Pancreas (tissue), 10 donors: ENCODE measurements around the gene RABEP1. TPM values are rescaled to one million over a fixed set of nuclear protein-coding genes. Genes with fewer than 3 reads are reported as not detected.
"Not testable (repeated sequence)": the region's sequence is repeated elsewhere in the genome, so short reads cannot be mapped to it uniquely, and the experiment has no call there.

Experiments
- ATAC-seq, 4 donors: fragments of 200-7000 bp; cut with Tn5 transposase; one replicate each; pipeline versions ENCODE4 v1.8.0 to v1.9.1; 2020; ENCODE audit warnings: mild to moderate bottlenecking in 4 of 4, moderate library complexity in 4 of 4
- DNase-seq, 6 donors: peaks; one replicate each; pipeline ENCODE4 v3.0.0-alpha.2; 2020
- FAIRE-seq: peaks from 2 replicates; lab custom pipeline; 2012; peaks lifted over from hg19 to GRCh38; lab: Jason Lieb, UNC
- H3K27ac ChIP-seq, 4 donors: fragments of 200-600 bp; sonication (generic); 1 replicate in 3 of 4; 2 replicates in 1 of 4; pipeline versions ENCODE4 v1.5.0 to v1.8.0; 2020
- H3K27me3 ChIP-seq, 4 donors: fragments of 200-600 bp; one replicate each; pipeline ENCODE4 v1.8.0; 2021
- H3K36me3 ChIP-seq, 3 donors: fragments of 200-600 bp; sonication (generic) in 1 of 3; one replicate each; pipeline versions ENCODE4 v1.5.0 to v1.8.0; 2020 to 2021
- H3K4me1 ChIP-seq, 3 donors: fragments of 200-600 bp; one replicate each; pipeline ENCODE4 v1.8.0; 2021
- H3K4me3 ChIP-seq, 4 donors: fragments of 200-600 bp; sonication (generic) in 2 of 4; one replicate each; pipeline versions ENCODE4 v1.5.0 to v1.8.0; 2020 to 2021
- H3K9me3 ChIP-seq, 4 donors: fragments of 200-600 bp; one replicate each; pipeline ENCODE4 v1.8.0; 2021
- CTCF ChIP-seq, 4 donors: fragments of 200-600 bp; sonication (generic) in 3 of 4; IDR thresholded peaks; one replicate each; pipeline versions ENCODE4 v1.5.0 to v1.8.0; 2021; ENCODE audit warnings: antibody characterized with exemption in 4 of 4
- WGBS, 2 donors: extraction: QIAGEN DNeasy Blood & Tissue Kit; methylation state at CpG; one replicate each; pipeline ENCODE4 v1.1.7; 2013; 5-methylcytosine and 5-hydroxymethylcytosine counted together
- intact Hi-C, 3 donors: fragments of 100-400 bp; cut with DNase I; formaldehyde crosslinking; loops; one replicate each; pipeline versions ENCODE4 v1.11.1 to v1.14.2; 2022
- polyA plus RNA-seq, 2 donors: library from polyadenylated mRNA; stranded (reverse); fragments of 200-250 nt; gene quantifications; one replicate each; pipeline ENCODE4 v1.2.3, GENCODE V29; 2013
- total RNA-seq, 6 donors: library from RNA; stranded (reverse); fragmentation: NEBNext Ultra II Directional in 4 of 6; extraction: Animal tissue kit (Norgen Biotek cat#: 25700) in 4 of 6; gene quantifications; one replicate each; pipeline versions ENCODE4 v1.2.1 to v1.2.4, GENCODE V29; 2021 to 2023
- donor health status: healthy with polysubstance abuse.
- donor health status: DM: no; HTN: no; CAD: no; lungs with moderate emphysema.
- donor health status: DM: no; HTN: no; CAD: no.
- donor health status: control.
- donor health status: control.
- donor health status: Bipolar disorder and iron deficiency.
- donor health status: DM: yes; HTN: yes; CAD: no.
- donor health status: DM: no; HTN: no; CAD: no.
- donor health status: DM: no; HTN: no; CAD: no.
- donor health status: DM: yes; HTN: yes; CAD: no.

The RABEP1 gene
- total RNA-seq: 10 to 100 TPM; 13.8 to 22.6 (median 17.1) TPM
- 10 to 100 TPM; 10.4 to 12.5 TPM for polyA plus RNA-seq

GRCh38 chr17:5281814-5282641 lies at the start of gene RABEP1:
TSS of gene RABEP1 (plus strand) at chr17:5282284. CDS start at chr17:5282487, 203 bp downstream.
- FAIRE-seq (no peak), DNase-seq (peak; percentile 89 to 99 (median 94)), ATAC-seq (peak; percentile 95 to 98 (median 97))
- peak within 1 kb of the TSS in 3 of 4 donors; percentile 71 to 77 (median 76) for H3K27ac ChIP-seq
- WGBS, 2 donors: 1% methylated on average over 63 to 98 of the region's 98 CpGs
- intact Hi-C loops: no loop called here
- TF ChIP-seq CTCF (IDR thresholded peaks at IDR 0.05): no peak
- H3K4me1 ChIP-seq: peaks cover 0 to 16% (median 8%) of the 10 kb centered on the region in 3 donors
- H3K9me3 ChIP-seq: no peaks in the 10 kb centered on the region
- H3K27me3 ChIP-seq: no peaks in the 10 kb centered on the region
- H3K36me3 ChIP-seq: no peaks in the 10 kb centered on the region
- H3K4me3 ChIP-seq: peak within 1 kb of the TSS; percentile 67 to 80 (median 77)

GRCh38 chr17:5233492-5233891 lies 48.6 kb upstream of the RABEP1 start:
- H3K4me1 ChIP-seq, intact Hi-C loops, DNase-seq, FAIRE-seq, H3K4me3 ChIP-seq, H3K9me3 ChIP-seq, ATAC-seq, H3K36me3 ChIP-seq, H3K27me3 ChIP-seq: not testable (repeated sequence)
- WGBS, 2 donors: 95 to 97% methylated on average over 7 of the region's 7 CpGs
- peak overlapping the region in 1 of 4 donors; percentile 19 for H3K27ac ChIP-seq

GRCh38 chr17:5234645-5235576 lies 47.2 kb upstream of the RABEP1 start, which contains the start of gene SCIMP:
TSS of gene SCIMP (minus strand) at chr17:5234860. CDS start at chr17:5234755, 105 bp downstream.
- no peak for FAIRE-seq

GRCh38 chr17:5236938-5237540 lies 45.0 kb upstream of the RABEP1 start:
- Histone ChIP-seq H3K36me3 (peaks cover 0 to 4% (median 0%) of the 10 kb centered on the region in 3 donors), H3K4me3 (no peak overlapping the region), H3K4me1 (no peaks in the 10 kb centered on the region), H3K9me3 (no peaks in the 10 kb centered on the region), H3K27me3 (no peaks in the 10 kb centered on the region), H3K27ac (no peak overlapping the region)
- DNase-seq (no peak), FAIRE-seq (no peak), ATAC-seq (no peak)
- intact Hi-C loops: no loop called here
- 87 to 88% methylated on average over 3 of the region's 3 CpGs for WGBS, 2 donors
- TF ChIP-seq CTCF (IDR thresholded peaks at IDR 0.05): no peak

More at GRCh38 chr17:5234645-5235576, 47.2 kb upstream of the RABEP1 start, which contains the start of gene SCIMP:
- 92 to 93% methylated on average over 19 of the region's 19 CpGs for WGBS, 2 donors
- H3K27ac ChIP-seq: peak within 1 kb of the TSS in 1 of 4 donors; percentile 19
- H3K4me3 ChIP-seq: peak within 1 kb of the TSS in 1 of 4 donors; percentile 17
- TF ChIP-seq CTCF (IDR thresholded peaks at IDR 0.05): no peak
- no peaks in the 10 kb centered on the region for H3K4me1 ChIP-seq
- no peaks in the 10 kb centered on the region for H3K9me3 ChIP-seq
- H3K36me3 ChIP-seq: peaks cover 0 to 4% (median 0%) of the 10 kb centered on the region in 3 donors
- H3K27me3 ChIP-seq: no peaks in the 10 kb centered on the region
- DNase-seq (peak in 1 of 6 donors; percentile 50), ATAC-seq (peak in 2 of 4 donors; percentile 65 to 66)
- intact Hi-C loops: no loop called here
